ENCODE data around the gene PTH1R. TPM values are rescaled to one million over a fixed set of nuclear protein-coding genes. Genes with fewer than 3 reads are reported as not detected.

Gene PTH1R
- polyA plus RNA-seq, 1 of the 3 experiments (the other 2 are of a cell fraction): 0.07 TPM

DNA sequence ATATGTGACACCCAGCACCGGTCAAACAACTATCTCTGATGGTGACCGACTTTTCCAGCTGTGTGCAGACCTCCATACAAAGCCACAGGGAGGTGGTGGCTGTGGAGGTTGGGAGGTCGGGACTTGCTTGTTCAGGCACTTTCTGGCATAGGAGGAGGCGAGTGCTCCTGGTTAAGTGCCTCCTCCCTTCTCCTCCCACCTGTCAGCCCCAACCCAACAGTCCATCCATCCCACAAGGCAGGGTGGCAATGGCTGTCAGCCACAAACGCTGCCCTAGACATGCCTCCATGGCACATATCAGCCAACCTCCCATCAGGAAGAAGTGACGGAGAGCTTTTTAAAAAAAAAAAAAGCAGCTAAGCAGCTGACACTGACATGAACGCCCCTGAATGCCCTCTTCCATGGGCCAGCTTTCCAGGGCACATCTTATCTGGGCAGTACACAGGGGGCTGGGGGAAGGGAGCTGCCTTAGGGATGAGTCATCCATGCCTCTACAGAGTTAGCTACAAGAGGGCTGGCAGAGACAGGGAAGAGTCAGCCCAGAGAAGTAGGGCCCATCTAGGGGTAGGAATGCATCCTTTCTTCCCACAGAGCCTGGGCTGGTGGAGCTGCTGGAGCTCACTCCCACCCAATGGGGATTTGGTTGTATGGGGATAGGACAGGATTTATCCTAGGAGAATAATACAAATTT, 57.8 kb downstream of the PTH1R start (continued):
- TF ChIP-seq USF1 (IDR thresholded peaks at IDR 0.05; ENCODE audit: borderline replicate concordance, low read depth) (no peak), SIN3A (IDR thresholded peaks at IDR 0.05; ENCODE audit: borderline replicate concordance, low read depth, low read length) (peak; percentile 89), RXRA (IDR thresholded peaks at IDR 0.05; ENCODE audit: borderline replicate concordance, low read depth) (peak; percentile 91), EP300 (IDR thresholded peaks at IDR 0.05; ENCODE audit: borderline replicate concordance in 1 of 2, low read depth in 1 of 2, low read length in 1 of 2) (peak; percentile 50 to 75; a peak in 2 of 4 replicates), CTCF (IDR thresholded peaks at IDR 0.05) (peak; percentile 82), ZBTB33 (IDR thresholded peaks at IDR 0.05; ENCODE audit: borderline replicate concordance, low read depth) (no peak), REST (IDR thresholded peaks at IDR 0.05; ENCODE audit: low read depth, low read length) (0 out of 2 replicates have a peak, but pooled peaks have one; percentile 21), POLR2AphosphoS5 (IDR thresholded peaks at IDR 0.05; ENCODE audit: low read depth, low read length) (peak; percentile 46; the same call in 1 of the 2 replicates), CHD2 (IDR thresholded peaks at IDR 0.05; ENCODE audit: low read length, partially characterized antibody) (peak; percentile 84)
- TF ChIP-seq, protein P1, sequence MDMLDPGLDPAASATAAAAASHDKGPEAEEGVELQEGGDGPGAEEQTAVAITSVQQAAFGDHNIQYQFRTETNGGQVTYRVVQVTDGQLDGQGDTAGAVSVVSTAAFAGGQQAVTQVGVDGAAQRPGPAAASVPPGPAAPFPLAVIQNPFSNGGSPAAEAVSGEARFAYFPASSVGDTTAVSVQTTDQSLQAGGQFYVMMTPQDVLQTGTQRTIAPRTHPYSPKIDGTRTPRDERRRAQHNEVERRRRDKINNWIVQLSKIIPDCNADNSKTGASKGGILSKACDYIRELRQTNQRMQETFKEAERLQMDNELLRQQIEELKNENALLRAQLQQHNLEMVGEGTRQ (IDR thresholded peaks at IDR 0.05; ENCODE audit: borderline replicate concordance, low read depth, low read length): no peak

All from SK-N-SH (cell line).